Coronary artery (tissue), 2 donors: ENCODE data around the gene PCLO.
"Not testable (repeated sequence)": the region's sequence is repeated elsewhere in the genome, so short reads cannot be mapped to it uniquely, and the experiment has no call there.

ENCODE experiments used
- DNase-seq: peaks from one replicate; pipeline ENCODE4 v3.0.0-alpha.2; 2017; ENCODE audit warnings: low spot score
- H3K27ac ChIP-seq, 2 donors: fragments of 200-600 bp; sonication (generic); one replicate each; pipeline ENCODE4 v1.5.1; 2016 to 2019
- H3K4me3 ChIP-seq: fragments of 200-600 bp; sonication (generic); 2 replicates; pipeline ENCODE4 v1.5.1; 2016; ENCODE audit warnings: mild to moderate bottlenecking, moderate library complexity
- TF ChIP-seq, protein P1 (sequence below): fragments of 200-600 bp; sonication (generic); IDR thresholded peaks from one replicate; pipeline ENCODE4 v1.5.1; 2019; ENCODE audit warnings: antibody characterized with exemption

PCLO gene

GRCh38 chr7:83085299-83085698, 77.4 kb downstream of the PCLO start:
- no peak for DNase-seq
- H3K27ac ChIP-seq, result no peak overlapping the region
- TF ChIP-seq, protein P1, sequence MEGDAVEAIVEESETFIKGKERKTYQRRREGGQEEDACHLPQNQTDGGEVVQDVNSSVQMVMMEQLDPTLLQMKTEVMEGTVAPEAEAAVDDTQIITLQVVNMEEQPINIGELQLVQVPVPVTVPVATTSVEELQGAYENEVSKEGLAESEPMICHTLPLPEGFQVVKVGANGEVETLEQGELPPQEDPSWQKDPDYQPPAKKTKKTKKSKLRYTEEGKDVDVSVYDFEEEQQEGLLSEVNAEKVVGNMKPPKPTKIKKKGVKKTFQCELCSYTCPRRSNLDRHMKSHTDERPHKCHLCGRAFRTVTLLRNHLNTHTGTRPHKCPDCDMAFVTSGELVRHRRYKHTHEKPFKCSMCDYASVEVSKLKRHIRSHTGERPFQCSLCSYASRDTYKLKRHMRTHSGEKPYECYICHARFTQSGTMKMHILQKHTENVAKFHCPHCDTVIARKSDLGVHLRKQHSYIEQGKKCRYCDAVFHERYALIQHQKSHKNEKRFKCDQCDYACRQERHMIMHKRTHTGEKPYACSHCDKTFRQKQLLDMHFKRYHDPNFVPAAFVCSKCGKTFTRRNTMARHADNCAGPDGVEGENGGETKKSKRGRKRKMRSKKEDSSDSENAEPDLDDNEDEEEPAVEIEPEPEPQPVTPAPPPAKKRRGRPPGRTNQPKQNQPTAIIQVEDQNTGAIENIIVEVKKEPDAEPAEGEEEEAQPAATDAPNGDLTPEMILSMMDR, result no peak
- H3K4me3 ChIP-seq, result no peak overlapping the region

GRCh38 chr7:83079879-83080278, 82.8 kb downstream of the PCLO start:
- H3K27ac ChIP-seq, DNase-seq, H3K4me3 ChIP-seq: not testable (repeated sequence)

- DNase-seq, result no peak
- H3K4me3 ChIP-seq, result no peak overlapping the region
- TF ChIP-seq, protein P1, result no peak
- H3K27ac ChIP-seq, result no peak overlapping the region
Observed at GRCh38 chr7:83077328-83077727, 85.4 kb downstream of the PCLO start.

DNA sequence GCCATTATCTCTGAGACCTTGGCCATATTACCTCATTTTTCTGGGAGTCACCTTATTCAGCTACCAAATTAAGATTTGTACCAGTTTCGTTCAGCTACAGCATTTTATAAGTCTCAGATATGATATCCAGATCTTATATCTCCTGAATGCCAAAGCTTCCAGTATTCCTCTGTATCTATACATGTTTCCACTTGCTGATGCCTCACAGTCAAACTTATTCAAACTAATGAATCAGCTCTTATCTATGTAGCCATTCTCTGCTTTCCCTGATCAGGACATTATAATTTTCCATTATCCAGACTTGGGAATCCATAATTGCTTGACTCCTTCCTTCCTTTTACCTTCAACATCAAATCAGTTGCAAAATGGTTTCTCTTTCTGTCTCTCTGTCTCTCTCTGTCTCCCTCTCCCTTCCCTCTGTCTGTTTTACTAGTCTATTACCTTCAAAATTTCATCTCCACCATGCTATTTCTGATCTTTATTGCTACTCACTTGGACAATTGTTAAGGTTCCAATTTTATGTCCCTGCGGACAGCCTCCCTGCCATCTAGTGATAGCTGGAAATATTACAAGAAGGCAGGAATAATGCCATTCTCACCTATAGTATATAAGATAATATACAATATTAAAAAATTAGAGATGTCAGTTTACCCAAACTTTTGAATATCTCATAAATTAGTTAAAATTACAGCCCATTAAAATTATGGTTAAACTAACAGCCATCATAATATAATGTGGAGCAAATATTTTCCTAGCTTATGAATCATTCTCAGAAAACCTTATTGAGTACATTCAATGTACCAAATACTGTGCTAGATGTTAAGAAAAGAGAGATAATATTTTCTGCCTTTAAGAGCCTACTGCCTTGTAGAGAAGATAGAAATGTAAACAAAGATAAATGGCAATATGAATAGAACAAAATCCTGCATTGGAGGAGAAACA, 89.8 kb downstream of the PCLO start:
- Histone ChIP-seq H3K27ac (no peak overlapping the region), H3K4me3 (no peak overlapping the region)
- no peak for DNase-seq
- TF ChIP-seq, protein P1, result no peak

- Histone ChIP-seq H3K4me3 (no peak overlapping the region), H3K27ac (no peak overlapping the region)
- DNase-seq, result no peak
- TF ChIP-seq, protein P1, result no peak
Observed at GRCh38 chr7:83065714-83066113, 97.0 kb downstream of the PCLO start.

- TF ChIP-seq, protein P1, result no peak
- DNase-seq, result no peak
- H3K27ac ChIP-seq, result no peak overlapping the region
- H3K4me3 ChIP-seq, result no peak overlapping the region
Observed at GRCh38 chr7:83060218-83060617, 102.5 kb downstream of the PCLO start.

- no peak for DNase-seq
Observed at GRCh38 chr7:83058667-83059066, 104.0 kb downstream of the PCLO start.

More at GRCh38 chr7:83058667-83059066, 104.0 kb downstream of the PCLO start:
- Histone ChIP-seq H3K27ac (no peak overlapping the region), H3K4me3 (no peak overlapping the region)
- TF ChIP-seq, protein P1, result no peak
